Bronchial epithelial cell (primary cell): ENCODE results near the gene CHFR. TPM values are rescaled to one million over a fixed set of nuclear protein-coding genes. Genes with fewer than 3 reads are reported as not detected.
A peak's percentile ranks its signal among the peaks of the same experiment; 100 is the strongest.
"Not testable (repeated sequence)": the region's sequence is repeated elsewhere in the genome, so short reads cannot be mapped to it uniquely, and the experiment has no call there.

Experiments used
- DNase-seq: peaks from one replicate; pipeline ENCODE4 v3.0.0-alpha.2; 2010; ENCODE audit warnings: low read depth
- FAIRE-seq: peaks from 2 replicates; lab custom pipeline; 2011; peaks lifted over from hg19 to GRCh38; lab: Jason Lieb, UNC
- H3K27me3 ChIP-seq: 2 replicates; pipeline ENCODE4 v1.5.1; 2011; ENCODE audit warnings: low read length; ENCODE audit not compliant: control insufficient read depth, insufficient read depth
- H3K36me3 ChIP-seq: 2 replicates; pipeline ENCODE4 v1.5.1; 2011; ENCODE audit warnings: low read length; ENCODE audit not compliant: control insufficient read depth, insufficient read depth
- H3K4me3 ChIP-seq: 2 replicates; pipeline ENCODE4 v1.5.1; 2011; ENCODE audit warnings: mild to moderate bottlenecking, low read depth, low read length, control low read depth
- CTCF ChIP-seq: IDR thresholded peaks from 2 replicates; pipeline ENCODE4 v1.5.1; 2011; ENCODE audit warnings: mild to moderate bottlenecking, moderate library complexity, low read length, control low read depth, inconsistent platforms; ENCODE audit not compliant: insufficient read depth, severe bottlenecking
- total RNA-seq: library from RNA; depleted of rRNA; stranded (reverse); fragments of >200 nt; gene quantifications from 2 replicates; pipeline ENCODE4 v1.2.1, GENCODE V29; 2014

Gene CHFR
- 33.4 and 43.4 TPM in 2 replicates for total RNA-seq

- no peak for FAIRE-seq
- peaks cover 6% of the 10 kb centered on the region for H3K36me3 ChIP-seq
- no peak for TF ChIP-seq CTCF
- H3K4me3 ChIP-seq: peak within 1 kb of the TSS; percentile 48
- peak; percentile 90 for DNase-seq
- H3K27me3 ChIP-seq: no peaks in the 10 kb centered on the region
Measured at GRCh38 chr12:132887513-132888351, at the start of gene CHFR. Gene CHFR, minus strand, starts transcription at chr12:132887605. Its CDS starts 277 bp downstream, at chr12:132887328.

- DNase-seq, H3K27me3 ChIP-seq, FAIRE-seq, H3K36me3 ChIP-seq, H3K4me3 ChIP-seq: not testable (repeated sequence)
Measured at GRCh38 chr12:132936921-132937320, 49.5 kb upstream of the CHFR start.

- TF ChIP-seq CTCF: no peak
- FAIRE-seq: no peak
Measured at GRCh38 chr12:132936163-132936562, 48.8 kb upstream of the CHFR start.

GRCh38 chr12:132926415-132926833 lies 39.0 kb upstream of the CHFR start:
- H3K27me3 ChIP-seq: no peaks in the 10 kb centered on the region
- no peak for FAIRE-seq

More at GRCh38 chr12:132936163-132936562, 48.8 kb upstream of the CHFR start:
- Histone ChIP-seq H3K4me3 (no peak overlapping the region), H3K36me3 (no peaks in the 10 kb centered on the region), H3K27me3 (no peaks in the 10 kb centered on the region)
- DNase-seq: no peak

GRCh38 chr12:132925597-132926414 lies 38.4 kb upstream of the CHFR start:
- DNase-seq (no peak), FAIRE-seq (peak; percentile 60)
- peaks cover 2% of the 10 kb centered on the region for H3K36me3 ChIP-seq
- H3K4me3 ChIP-seq: no peak overlapping the region
- no peaks in the 10 kb centered on the region for H3K27me3 ChIP-seq
- no peak for TF ChIP-seq CTCF

More at GRCh38 chr12:132926415-132926833, 39.0 kb upstream of the CHFR start:
- no peak for DNase-seq
- no peak for TF ChIP-seq CTCF
- no peak overlapping the region for H3K4me3 ChIP-seq
- H3K36me3 ChIP-seq: peaks cover 2% of the 10 kb centered on the region

GRCh38 chr12:132924356-132924755 lies 37.0 kb upstream of the CHFR start:
- Histone ChIP-seq H3K27me3 (no peaks in the 10 kb centered on the region), H3K36me3 (peaks cover 2% of the 10 kb centered on the region), H3K4me3 (no peak overlapping the region)
- no peak for DNase-seq
- no peak for TF ChIP-seq CTCF
- FAIRE-seq: no peak
